SK-N-MC (cell line): Measurements from ENCODE around the gene SLC16A6.
"Not testable (repeated sequence)": the region's sequence is repeated elsewhere in the genome, so short reads cannot be mapped to it uniquely, and the experiment has no call there.

Experiments used
- EZH2 ChIP-seq: fragments of 200-600 bp; sonication (generic); IDR thresholded peaks from one replicate; pipeline ENCODE4 v1.6.1; 2017; ENCODE audit warnings: antibody characterized with exemption
- FOXP2 ChIP-seq: optimal IDR thresholded peaks from 2 replicates; pipeline ENCODE3; 2011; ENCODE audit warnings: mild to moderate bottlenecking, moderate library complexity; ENCODE audit not compliant: insufficient read depth; ENCODE audit errors: extremely low read length, control extremely low read depth
- POLR2AphosphoS5 ChIP-seq: IDR thresholded peaks from 2 replicates; pipeline ENCODE4 v1.6.1; 2012; ENCODE audit warnings: mild to moderate bottlenecking, low read depth, low read length, borderline replicate concordance

- TF ChIP-seq POLR2AphosphoS5, EZH2, FOXP2: not testable (repeated sequence)
Observed at GRCh38 chr17:68259648-68259951, 31.3 kb downstream of the SLC16A6 start.
